Hepatocyte (in vitro differentiated cells): ENCODE results near the gene INF2.

ENCODE experiments used
- CTCF ChIP-seq: fragments of 200-600 bp; sonication (generic); IDR thresholded peaks from 2 replicates; pipeline ENCODE4 v1.5.1; 2016; ENCODE audit warnings: antibody characterized with exemption, mild to moderate bottlenecking; ENCODE audit not compliant: poor library complexity
- EZH2 ChIP-seq: fragments of 200-600 bp; sonication (generic); IDR thresholded peaks from 2 replicates; pipeline ENCODE4 v1.6.1; 2016; ENCODE audit warnings: antibody characterized with exemption, mild to moderate bottlenecking, borderline replicate concordance
- EZH2phosphoT487 ChIP-seq: fragments of 200-600 bp; sonication (generic); IDR thresholded peaks from one replicate; pipeline ENCODE4 v1.6.1; 2018; ENCODE audit warnings: antibody characterized with exemption, mild to moderate bottlenecking, low read depth, moderate library complexity; ENCODE audit not compliant: unreplicated experiment, severe bottlenecking

- TF ChIP-seq CTCF = no peak
- TF ChIP-seq EZH2phosphoT487 = no peak
- no peak for TF ChIP-seq EZH2
Measured at GRCh38 chr14:104721505-104722431, 32.4 kb downstream of the INF2 start.
